HG02840 (cell line): ENCODE data around the gene PALD1.

Experiments used
- ATAC-seq: cut with Tn5 transposase; IDR thresholded peaks from one replicate; pipeline ENCODE4 v1.9.1; 2021; ENCODE audit warnings: mild to moderate bottlenecking, moderate library complexity, moderate number of reproducible peaks; ENCODE audit not compliant: unreplicated experiment, low FRiP score

PALD1 gene

GRCh38 chr10:70503776-70504175 is 25.2 kb downstream of the PALD1 start:
- ATAC-seq: no peak

GRCh38 chr10:70504521-70505358 is 26.2 kb downstream of the PALD1 start:
- ATAC-seq: no peak

GRCh38 chr10:70505908-70506307 is 27.3 kb downstream of the PALD1 start:
- no peak for ATAC-seq

- ATAC-seq: no peak
Observed at GRCh38 chr10:70507966-70508365, 29.4 kb downstream of the PALD1 start.

- ATAC-seq: no peak
Observed at GRCh38 chr10:70508912-70509756, 30.6 kb downstream of the PALD1 start.

- ATAC-seq: no peak
Observed at GRCh38 chr10:70509757-70510147, 31.2 kb downstream of the PALD1 start.

GRCh38 chr10:70510453-70510852 is 31.9 kb downstream of the PALD1 start:
- ATAC-seq: no peak

- no peak for ATAC-seq
Observed at GRCh38 chr10:70510904-70511303, 32.3 kb downstream of the PALD1 start.

GRCh38 chr10:70512149-70512639 is 33.6 kb downstream of the PALD1 start:
- ATAC-seq: no peak

- ATAC-seq: peak; percentile 89
Observed at GRCh38 chr10:70513848-70514309, 35.3 kb downstream of the PALD1 start.

GRCh38 chr10:70514591-70514990 is 36.0 kb downstream of the PALD1 start:
- no peak for ATAC-seq

- no peak for ATAC-seq
Observed at GRCh38 chr10:70515035-70515667, 36.6 kb downstream of the PALD1 start.

GRCh38 chr10:70518695-70519094 is 40.1 kb downstream of the PALD1 start:
- ATAC-seq: no peak

GRCh38 chr10:70523057-70523456 is 44.5 kb downstream of the PALD1 start:
- no peak for ATAC-seq

GRCh38 chr10:70523549-70523948 is 45.0 kb downstream of the PALD1 start:
- ATAC-seq: no peak

GRCh38 chr10:70528314-70528713 is 49.7 kb downstream of the PALD1 start:
- no peak for ATAC-seq

- ATAC-seq: no peak
Observed at GRCh38 chr10:70528741-70529362, 50.3 kb downstream of the PALD1 start.

GRCh38 chr10:70529848-70530247 is 51.3 kb downstream of the PALD1 start:
- ATAC-seq: no peak

GRCh38 chr10:70530315-70530714 is 51.7 kb downstream of the PALD1 start:
- no peak for ATAC-seq

GRCh38 chr10:70532554-70533188 is 54.1 kb downstream of the PALD1 start:
- no peak for ATAC-seq
